NCI-H748 treated with DMSO at 0.1 percent for 48 hours (cell line): ENCODE data around the gene SVIL.
"Not testable (repeated sequence)": the region's sequence is repeated elsewhere in the genome, so short reads cannot be mapped to it uniquely, and the experiment has no call there.

Source experiments
- DNase-seq: peaks from one replicate; lab custom pipeline; 2025; lab: John Stamatoyannopoulos, UW

Gene SVIL

GRCh38 chr10:29515104-29515503 is 119.7 kb downstream of the SVIL start:
- DNase-seq, result not testable (repeated sequence)

DNA sequence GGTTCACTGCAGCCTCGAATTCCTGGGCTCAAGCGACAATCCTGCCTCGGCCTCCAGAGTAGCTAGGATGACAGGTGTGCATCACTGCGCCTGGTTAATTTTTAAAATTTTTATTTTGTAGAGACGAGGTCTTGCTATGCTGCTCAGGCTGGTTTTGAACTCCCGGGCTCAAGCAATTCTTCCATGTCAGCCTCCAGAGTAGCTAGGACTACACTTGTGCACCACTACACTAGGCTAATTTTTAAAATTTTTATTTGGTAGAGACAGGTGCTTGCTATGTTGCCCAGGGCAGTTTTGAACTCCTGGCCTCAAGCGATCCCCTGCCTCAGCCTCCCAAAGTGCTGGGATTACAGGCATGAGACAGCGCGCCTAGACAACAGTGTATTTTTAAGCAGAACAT is 120.5 kb downstream of the SVIL start:
- no peak for DNase-seq

DNA sequence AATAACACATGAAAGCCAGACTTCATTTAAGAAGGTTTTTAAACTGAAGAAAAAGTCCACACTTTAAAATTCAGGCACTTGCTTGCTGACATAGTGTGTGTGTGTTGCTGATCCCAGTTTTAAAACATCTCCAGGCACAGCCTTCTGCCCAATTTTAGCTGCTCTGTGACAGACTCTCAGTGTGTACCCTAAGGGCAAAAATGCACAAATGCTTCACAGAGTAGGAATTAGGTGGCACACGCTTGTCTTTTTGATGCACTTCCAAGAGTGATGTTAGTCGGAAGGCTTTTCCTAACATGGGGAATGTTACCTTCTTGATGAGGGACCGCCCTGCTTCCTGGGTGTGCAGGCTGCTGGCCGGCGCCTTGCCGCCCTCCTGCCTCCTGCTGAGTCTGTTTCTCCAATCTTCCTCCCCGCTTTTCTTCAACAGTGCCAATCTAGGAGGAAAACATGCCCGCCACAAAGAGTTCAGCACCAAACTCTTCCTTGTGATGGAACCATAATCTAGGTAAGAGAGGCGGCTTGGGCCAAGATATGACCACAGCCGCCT is 122.3 kb downstream of the SVIL start:
- DNase-seq, result no peak

- DNase-seq, result not testable (repeated sequence)
Measured at GRCh38 chr10:29511806-29512205, 123.0 kb downstream of the SVIL start.

GRCh38 chr10:29510483-29511157 is 124.2 kb downstream of the SVIL start:
- DNase-seq, result not testable (repeated sequence)

GRCh38 chr10:29508554-29509244 is 126.1 kb downstream of the SVIL start:
- no peak for DNase-seq

GRCh38 chr10:29507750-29508149 is 127.0 kb downstream of the SVIL start:
- DNase-seq, result not testable (repeated sequence)

DNA sequence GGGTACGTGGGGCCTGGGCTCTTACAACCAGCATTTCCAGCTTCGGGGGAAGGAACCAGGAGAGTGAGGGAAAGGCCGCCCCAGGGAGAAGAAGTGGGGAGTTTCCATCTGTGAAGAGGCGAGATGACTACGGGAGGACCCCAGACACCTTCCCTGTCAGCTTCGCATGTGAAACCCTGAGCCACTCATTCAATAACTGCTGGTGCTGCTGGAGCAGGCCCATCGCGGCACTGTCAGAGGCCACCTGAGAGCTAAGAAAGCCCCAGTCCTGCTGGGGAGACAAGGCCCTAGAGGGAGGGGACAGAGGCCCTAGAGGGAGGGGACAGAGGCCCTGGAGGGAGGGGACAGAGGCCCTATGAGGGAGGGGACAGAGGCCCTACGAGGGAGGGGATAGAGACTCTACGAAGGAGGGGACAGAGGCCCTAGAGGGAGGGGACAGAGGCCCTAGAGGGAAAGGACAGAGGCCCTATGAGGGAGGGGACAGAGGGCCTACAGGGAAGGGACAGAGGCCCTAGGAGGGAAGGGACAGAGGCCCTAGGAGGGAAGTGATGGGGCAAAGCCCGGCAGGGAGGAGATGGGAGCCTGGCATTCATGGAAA is 128.3 kb downstream of the SVIL start:
- not testable (repeated sequence) for DNase-seq

GRCh38 chr10:29502351-29502750 is 132.4 kb downstream of the SVIL start:
- DNase-seq, result no peak

GRCh38 chr10:29501692-29502091 is 133.1 kb downstream of the SVIL start:
- no peak for DNase-seq

GRCh38 chr10:29499993-29500537 is 134.7 kb downstream of the SVIL start:
- no peak for DNase-seq

DNA sequence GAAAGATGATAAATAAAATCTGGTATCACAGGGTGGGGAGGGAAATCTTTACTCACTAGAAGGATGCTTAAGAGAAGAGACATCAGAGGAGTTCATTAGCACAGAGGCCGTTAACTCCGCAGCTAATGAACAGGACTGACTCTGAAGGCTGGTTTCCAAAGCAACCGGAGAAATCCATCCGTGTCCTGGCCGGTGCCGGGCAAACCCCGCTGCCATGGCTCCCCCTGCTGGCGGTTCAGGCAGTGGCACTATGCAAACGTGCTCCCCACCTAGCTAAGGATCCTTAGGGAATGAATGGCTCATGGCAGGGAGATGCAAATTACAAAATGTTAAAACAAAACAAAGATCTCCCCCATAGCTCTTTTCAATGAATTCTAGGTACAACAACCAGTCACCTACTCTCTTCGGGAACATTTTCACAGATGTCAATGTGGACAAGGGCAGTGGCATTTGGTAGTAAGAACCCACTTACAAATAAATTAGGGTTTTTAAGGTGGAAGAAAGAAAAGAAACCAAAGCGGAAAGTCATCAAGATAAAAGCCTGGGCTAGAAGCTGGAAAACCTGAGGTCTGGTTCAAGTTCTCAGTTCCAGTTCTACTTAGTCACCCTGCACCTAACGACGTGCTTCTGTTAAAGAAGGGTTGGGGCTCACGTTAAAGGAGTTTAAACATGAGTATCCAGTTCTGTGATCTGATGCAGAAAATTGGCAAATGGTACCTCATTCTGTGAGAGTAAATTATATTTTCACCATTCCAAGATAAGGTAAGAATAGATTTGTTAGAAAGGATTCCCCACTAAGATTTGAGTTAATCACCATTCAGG is 138.2 kb downstream of the SVIL start:
- peak; percentile 50 for DNase-seq

GRCh38 chr10:29495366-29495765 is 139.4 kb downstream of the SVIL start:
- peak; percentile 5 for DNase-seq

- no peak for DNase-seq
Measured at GRCh38 chr10:29493697-29494096, 141.1 kb downstream of the SVIL start.

- DNase-seq, result no peak
Measured at GRCh38 chr10:29492774-29493173, 142.0 kb downstream of the SVIL start.

DNA sequence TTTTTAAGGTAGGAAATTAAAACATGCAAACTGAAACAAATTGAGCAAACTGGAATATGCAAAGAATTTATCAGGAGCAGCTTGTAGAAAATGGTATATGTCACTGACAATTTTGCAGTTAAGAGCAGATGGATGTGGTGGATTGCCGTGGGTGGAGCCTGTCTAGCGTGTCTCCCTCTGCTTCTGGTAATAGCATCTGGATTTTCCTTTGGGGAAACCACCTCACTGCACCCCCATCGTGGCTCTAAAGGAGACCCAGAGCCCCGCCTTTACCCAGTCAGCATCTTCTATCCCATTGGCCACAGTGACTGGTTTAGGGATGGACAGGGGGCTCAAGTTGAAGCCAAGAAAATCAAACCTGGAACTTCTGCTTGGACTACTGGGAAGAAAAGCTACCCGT is 142.9 kb downstream of the SVIL start:
- no peak for DNase-seq

DNA sequence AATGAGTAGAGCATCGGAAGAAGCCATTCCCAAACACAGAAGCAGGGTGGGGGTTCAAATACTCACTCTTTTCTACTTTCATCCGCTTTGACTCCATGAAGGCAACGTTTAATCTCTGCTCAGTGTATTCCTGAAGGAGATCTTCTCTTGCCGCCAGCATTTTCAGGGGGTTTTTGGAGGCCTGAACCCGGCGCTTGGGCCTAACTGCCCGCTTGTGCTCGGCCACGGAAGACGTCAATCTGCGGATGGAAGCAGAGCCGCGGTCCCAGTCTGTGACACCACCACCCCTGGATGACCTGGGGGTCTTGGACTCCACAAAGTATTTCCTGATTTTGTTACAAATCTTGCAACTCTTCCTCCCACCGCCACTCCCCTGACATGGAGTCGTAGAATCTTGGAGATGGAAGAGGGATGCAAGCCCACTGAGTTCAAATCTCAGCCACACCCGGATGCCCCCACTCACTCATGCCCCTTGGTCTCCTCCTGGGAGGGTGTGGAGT is 143.9 kb downstream of the SVIL start:
- DNase-seq, result not testable (repeated sequence)

DNA sequence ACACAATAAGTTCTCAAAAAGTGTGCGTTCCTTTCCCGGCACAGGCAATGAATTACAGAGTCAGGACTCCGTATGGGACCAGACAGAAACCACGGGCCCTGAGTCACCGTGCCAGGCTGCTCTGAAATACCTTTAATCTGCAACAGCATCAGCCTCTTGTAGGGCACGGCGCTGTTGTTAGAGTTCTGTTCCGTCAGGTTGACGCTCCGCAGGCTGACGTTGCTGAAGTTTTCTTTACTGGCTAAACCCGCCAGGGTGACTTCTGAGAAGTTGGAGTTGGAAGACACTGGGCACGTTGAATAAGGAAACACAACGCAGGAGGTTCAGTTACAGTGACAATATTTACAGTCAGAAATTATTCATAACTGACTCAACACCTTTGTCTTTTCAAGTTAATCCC is 146.3 kb downstream of the SVIL start:
- not testable (repeated sequence) for DNase-seq

GRCh38 chr10:29487884-29488266 is 146.9 kb downstream of the SVIL start:
- DNase-seq, result not testable (repeated sequence)

- not testable (repeated sequence) for DNase-seq
Measured at GRCh38 chr10:29487032-29487883, 147.5 kb downstream of the SVIL start.

- no peak for DNase-seq
Measured at GRCh38 chr10:29486433-29486832, 148.3 kb downstream of the SVIL start.
